Caco-2 (cell line): ENCODE results near the gene ASTN2. TPM values are rescaled to one million over a fixed set of nuclear protein-coding genes. Genes with fewer than 3 reads are reported as not detected.

Experiments used
- BruUV-seq: library from RNA; stranded (reverse); fragments of 400-500 nt; replicated peaks from 2 replicates; lab custom pipeline; 2021; lab: Mats Ljungman, UMichigan
- CTCF ChIA-PET: fragments of 300-600 bp; sonication (Branson Sonifier 250); formaldehyde crosslinking; loops from one replicate; lab custom pipeline; 2022; ENCODE audit warnings: antibody characterized with exemption; lab: Charles Lee
- POLR2A ChIA-PET: fragments of 300-600 bp; sonication (Branson Sonifier 250); formaldehyde crosslinking; loops from one replicate; lab custom pipeline; 2022; ENCODE audit warnings: antibody characterized with exemption; lab: Charles Lee
- DNase-seq, 2 experiments: peaks; one replicate each; pipeline versions ENCODE4 v3.0.0 to v3.0.0-alpha.2; 2020 to 2022
- H3K27me3 ChIP-seq: replicated peaks from 2 replicates; pipeline ENCODE4 v1.6.0; 2011; ENCODE audit warnings: low read length; ENCODE audit not compliant: control insufficient read depth, insufficient read depth
- H3K36me3 ChIP-seq: 2 replicates; pipeline ENCODE4 v1.5.1; 2011; ENCODE audit warnings: low read length; ENCODE audit not compliant: control insufficient read depth, insufficient read depth
- H3K4me1 ChIP-seq: fragments of 250-450 bp; sonication (Bioruptor Pico); 2 replicates; pipeline ENCODE4 v1.5.1; 2020; ENCODE audit warnings: mild to moderate bottlenecking
- H3K4me3 ChIP-seq: 2 replicates; pipeline ENCODE4 v1.5.1; 2011; ENCODE audit warnings: low read depth, mild to moderate bottlenecking, control low read depth, low read length
- H3K9me3 ChIP-seq: fragments of 250-450 bp; sonication (Bioruptor Pico); 2 replicates; pipeline ENCODE4 v1.5.1; 2020; ENCODE audit warnings: mild to moderate bottlenecking, moderate library complexity
- H3K27ac Mint-ChIP-seq: one replicate; pipeline ENCODE4 v1.8.0; 2022; ENCODE audit warnings: mixed read lengths; ENCODE audit not compliant: unreplicated experiment
- H3K27me3 Mint-ChIP-seq: one replicate; pipeline ENCODE4 v1.8.0; 2022; ENCODE audit warnings: mixed read lengths; ENCODE audit not compliant: insufficient read depth, unreplicated experiment
- H3K36me3 Mint-ChIP-seq: one replicate; pipeline ENCODE4 v1.8.0; 2022; ENCODE audit warnings: mild to moderate bottlenecking, mixed read lengths; ENCODE audit not compliant: insufficient read depth, unreplicated experiment
- H3K4me1 Mint-ChIP-seq: one replicate; pipeline ENCODE4 v1.8.0; 2022; ENCODE audit warnings: low read depth, mixed read lengths; ENCODE audit not compliant: unreplicated experiment
- H3K4me3 Mint-ChIP-seq: one replicate; pipeline ENCODE4 v1.8.0; 2022; ENCODE audit warnings: mild to moderate bottlenecking, moderate library complexity, mixed read lengths; ENCODE audit not compliant: unreplicated experiment
- H3K9me3 Mint-ChIP-seq: one replicate; pipeline ENCODE4 v1.8.0; 2022; ENCODE audit warnings: mixed read lengths; ENCODE audit not compliant: unreplicated experiment
- intact Hi-C: fragments of 100-400 bp; cut with micrococcal nuclease; formaldehyde crosslinking; loops from one replicate; pipeline ENCODE4 v1.10.0; 2022; ENCODE audit not compliant: unreplicated experiment
- total RNA-seq: library from RNA; stranded (reverse); gene quantifications from 2 replicates; pipeline ENCODE4 v1.2.3, GENCODE V29; 2022
- TF ChIP-seq, protein P1 (sequence below), 2 experiments: fragments of 200-600 bp in 1 of 2; IDR thresholded peaks; 1 replicate in 1 of 2; 2 replicates in 1 of 2; pipeline versions ENCODE4 v1.5.1 to v1.8.0; 2011 to 2022; ENCODE audit warnings: antibody characterized with exemption in 1 of 2, control low read depth in 1 of 2, inconsistent platforms in 1 of 2, low read depth in 1 of 2, low read length in 1 of 2, mild to moderate bottlenecking in 1 of 2, moderate library complexity in 1 of 2; ENCODE audit not compliant: insufficient read depth in 1 of 2, severe bottlenecking in 1 of 2, unreplicated experiment in 1 of 2

The ASTN2 gene
- total RNA-seq, 1 experiment from 2014 or later: 12.7 TPM

DNA sequence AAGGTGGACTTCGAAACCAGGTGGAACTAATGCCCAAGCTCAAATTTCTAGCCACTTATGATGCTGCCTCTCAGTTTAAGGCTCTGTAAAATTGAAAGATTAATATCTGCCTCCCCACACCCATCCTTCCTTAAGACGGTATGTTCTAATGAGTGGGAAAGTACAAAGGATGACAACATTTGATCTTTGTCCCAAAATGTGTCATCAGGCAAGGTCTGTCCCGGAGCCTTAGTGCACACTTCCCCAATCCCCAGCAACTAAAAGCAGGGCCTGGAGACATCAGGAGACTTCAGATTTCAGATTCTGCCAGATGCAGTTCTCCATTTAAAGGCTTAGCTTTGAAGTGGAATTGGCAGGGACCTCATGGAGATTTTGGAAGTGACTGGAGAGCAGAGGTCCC, 316.5 kb downstream of the ASTN2 start:
- Histone ChIP-seq H3K9me3 (no peaks in the 10 kb centered on the region), H3K4me3 (no peak overlapping the region), H3K4me1 (no peaks in the 10 kb centered on the region), H3K36me3 (no peaks in the 10 kb centered on the region), H3K27me3 (no peaks in the 10 kb centered on the region)
- intact Hi-C loops: no loop called here
- H3K9me3 Mint-ChIP-seq: no peaks in the 10 kb centered on the region
- no peaks in the 10 kb centered on the region for H3K36me3 Mint-ChIP-seq
- ChIA-PET CTCF (no interaction called here), POLR2A (no interaction called here)
- H3K4me1 Mint-ChIP-seq: no peaks in the 10 kb centered on the region
- TF ChIP-seq, protein P1, sequence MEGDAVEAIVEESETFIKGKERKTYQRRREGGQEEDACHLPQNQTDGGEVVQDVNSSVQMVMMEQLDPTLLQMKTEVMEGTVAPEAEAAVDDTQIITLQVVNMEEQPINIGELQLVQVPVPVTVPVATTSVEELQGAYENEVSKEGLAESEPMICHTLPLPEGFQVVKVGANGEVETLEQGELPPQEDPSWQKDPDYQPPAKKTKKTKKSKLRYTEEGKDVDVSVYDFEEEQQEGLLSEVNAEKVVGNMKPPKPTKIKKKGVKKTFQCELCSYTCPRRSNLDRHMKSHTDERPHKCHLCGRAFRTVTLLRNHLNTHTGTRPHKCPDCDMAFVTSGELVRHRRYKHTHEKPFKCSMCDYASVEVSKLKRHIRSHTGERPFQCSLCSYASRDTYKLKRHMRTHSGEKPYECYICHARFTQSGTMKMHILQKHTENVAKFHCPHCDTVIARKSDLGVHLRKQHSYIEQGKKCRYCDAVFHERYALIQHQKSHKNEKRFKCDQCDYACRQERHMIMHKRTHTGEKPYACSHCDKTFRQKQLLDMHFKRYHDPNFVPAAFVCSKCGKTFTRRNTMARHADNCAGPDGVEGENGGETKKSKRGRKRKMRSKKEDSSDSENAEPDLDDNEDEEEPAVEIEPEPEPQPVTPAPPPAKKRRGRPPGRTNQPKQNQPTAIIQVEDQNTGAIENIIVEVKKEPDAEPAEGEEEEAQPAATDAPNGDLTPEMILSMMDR (IDR thresholded peaks at IDR 0.05; ENCODE audit: insufficient read depth in 1 of 2, low read depth in 1 of 2, low read length in 1 of 2, severe bottlenecking in 1 of 2, unreplicated experiment in 1 of 2): no peak
- no peak overlapping the region for H3K27ac Mint-ChIP-seq
- no peak for DNase-seq
- no peak overlapping the region for H3K4me3 Mint-ChIP-seq
- BruUV-seq: no TSS peak
- H3K27me3 Mint-ChIP-seq: no peaks in the 10 kb centered on the region

DNA sequence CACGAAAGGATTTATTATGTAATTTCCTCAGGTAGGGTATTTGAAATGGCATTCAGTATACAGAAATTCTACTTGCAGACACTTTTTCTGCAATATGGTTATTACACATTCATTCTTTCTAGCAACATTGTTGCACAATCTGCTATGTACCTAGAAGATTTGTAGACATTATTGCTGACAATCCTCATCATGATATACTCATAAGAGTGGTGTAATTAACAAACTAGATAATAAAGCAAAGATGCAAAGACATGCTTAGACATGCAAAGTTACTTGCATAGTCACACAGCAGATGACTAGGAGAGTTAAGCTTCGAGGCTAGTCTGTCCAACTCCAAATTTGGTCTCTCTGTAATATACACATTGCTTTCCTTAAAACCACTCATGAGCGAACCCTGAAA, 317.1 kb downstream of the ASTN2 start:
- Histone ChIP-seq H3K4me3 (no peak overlapping the region), H3K27me3 (no peaks in the 10 kb centered on the region), H3K4me1 (no peaks in the 10 kb centered on the region), H3K36me3 (no peaks in the 10 kb centered on the region), H3K9me3 (no peaks in the 10 kb centered on the region)
- ChIA-PET POLR2A (no interaction called here), CTCF (no interaction called here)
- H3K4me1 Mint-ChIP-seq: no peaks in the 10 kb centered on the region
- no peak for DNase-seq
- no peak overlapping the region for H3K27ac Mint-ChIP-seq
- no peak overlapping the region for H3K4me3 Mint-ChIP-seq
- no peaks in the 10 kb centered on the region for H3K9me3 Mint-ChIP-seq
- TF ChIP-seq, protein P1 (IDR thresholded peaks at IDR 0.05; ENCODE audit: insufficient read depth in 1 of 2, low read depth in 1 of 2, low read length in 1 of 2, severe bottlenecking in 1 of 2, unreplicated experiment in 1 of 2): no peak
- no TSS peak for BruUV-seq
- H3K27me3 Mint-ChIP-seq: no peaks in the 10 kb centered on the region
- intact Hi-C loops: no loop called here
- no peaks in the 10 kb centered on the region for H3K36me3 Mint-ChIP-seq

DNA sequence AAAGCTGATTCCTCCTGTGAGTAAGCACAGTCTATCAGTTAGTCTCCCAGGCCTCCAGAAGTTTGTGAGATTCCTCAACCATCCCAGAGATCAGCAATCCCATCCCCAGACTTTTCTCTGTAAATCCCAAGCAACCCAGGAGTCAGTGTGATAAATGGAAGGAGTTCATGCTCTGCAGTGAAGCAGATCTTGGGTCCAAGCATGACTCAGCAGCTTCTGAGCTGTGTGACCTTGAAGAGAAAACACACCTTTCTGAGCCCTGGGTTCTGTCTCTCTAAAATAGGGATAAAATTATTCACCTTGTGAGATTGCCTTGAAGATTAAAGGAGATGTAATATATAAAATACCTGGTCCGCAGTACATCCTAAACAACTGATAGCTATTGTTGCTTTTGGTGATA, 318.7 kb downstream of the ASTN2 start:
- BruUV-seq: no TSS peak
- H3K27me3 ChIP-seq: no peaks in the 10 kb centered on the region
- H3K4me1 ChIP-seq: no peaks in the 10 kb centered on the region
- DNase-seq: no peak
- no peaks in the 10 kb centered on the region for H3K9me3 ChIP-seq
- no peak overlapping the region for H3K4me3 Mint-ChIP-seq
- intact Hi-C loops: no loop called here
- no peaks in the 10 kb centered on the region for H3K36me3 Mint-ChIP-seq
- H3K4me1 Mint-ChIP-seq: no peaks in the 10 kb centered on the region
- no peaks in the 10 kb centered on the region for H3K27me3 Mint-ChIP-seq
- no peaks in the 10 kb centered on the region for H3K9me3 Mint-ChIP-seq
- TF ChIP-seq, protein P1 (IDR thresholded peaks at IDR 0.05; ENCODE audit: insufficient read depth in 1 of 2, low read depth in 1 of 2, low read length in 1 of 2, severe bottlenecking in 1 of 2, unreplicated experiment in 1 of 2): no peak
- no peak overlapping the region for H3K27ac Mint-ChIP-seq
- ChIA-PET POLR2A (no interaction called here), CTCF (no interaction called here)
- H3K4me3 ChIP-seq: no peak overlapping the region
- no peaks in the 10 kb centered on the region for H3K36me3 ChIP-seq
